ENCODE measurements around the gene PRR23E.

The PRR23E gene

GRCh38 chr3:127192576-127193232, at the start of gene PRR23E:
PRR23E (plus strand) TSS chr3:127193131; CDS start chr3:127196686, 3,555 bp downstream.
- no peak for DNase-seq

GRCh38 chr3:127143172-127143571, 49.8 kb upstream of the PRR23E start:
- DNase-seq: no peak

- DNase-seq: no peak
Measured at GRCh38 chr3:127144631-127145030, 48.3 kb upstream of the PRR23E start.

GRCh38 chr3:127145266-127145665, 47.7 kb upstream of the PRR23E start:
- no peak for DNase-seq

- DNase-seq: no peak
Measured at GRCh38 chr3:127147291-127147885, 45.5 kb upstream of the PRR23E start.

GRCh38 chr3:127149621-127150310, 43.2 kb upstream of the PRR23E start:
- no peak for DNase-seq

- no peak for DNase-seq
Measured at GRCh38 chr3:127150513-127151250, 42.2 kb upstream of the PRR23E start.

GRCh38 chr3:127151251-127151564, 41.7 kb upstream of the PRR23E start:
- no peak for DNase-seq

- DNase-seq: no peak
Measured at GRCh38 chr3:127151992-127152650, 40.8 kb upstream of the PRR23E start.

GRCh38 chr3:127152684-127153505, 40.0 kb upstream of the PRR23E start:
- no peak for DNase-seq

- DNase-seq: no peak
Measured at GRCh38 chr3:127153506-127153815, 39.5 kb upstream of the PRR23E start.

- DNase-seq: no peak
Measured at GRCh38 chr3:127156338-127157050, 36.4 kb upstream of the PRR23E start.

- no peak for DNase-seq
Measured at GRCh38 chr3:127157171-127157828, 35.6 kb upstream of the PRR23E start.

GRCh38 chr3:127158614-127159229, 34.2 kb upstream of the PRR23E start:
- DNase-seq: no peak

GRCh38 chr3:127159543-127159942, 33.4 kb upstream of the PRR23E start:
- no peak for DNase-seq

GRCh38 chr3:127161236-127161635, 31.7 kb upstream of the PRR23E start:
- no peak for DNase-seq

- no peak for DNase-seq
Measured at GRCh38 chr3:127161973-127162579, 30.9 kb upstream of the PRR23E start.

- DNase-seq: no peak
Measured at GRCh38 chr3:127162947-127163645, 29.8 kb upstream of the PRR23E start.

- DNase-seq: no peak
Measured at GRCh38 chr3:127164615-127165014, 28.3 kb upstream of the PRR23E start.

- DNase-seq: no peak
Measured at GRCh38 chr3:127165036-127165435, 27.9 kb upstream of the PRR23E start.
